Mononuclear cell (primary cell): ENCODE measurements around the gene TTC33. TPM values are rescaled to one million over a fixed set of nuclear protein-coding genes. Genes with fewer than 3 reads are reported as not detected.
"Not testable (repeated sequence)": the region's sequence is repeated elsewhere in the genome, so short reads cannot be mapped to it uniquely, and the experiment has no call there.

Experiments
- H3K27me3 ChIP-seq: 2 replicates; pipeline ENCODE4 v1.6.0; 2011; ENCODE audit warnings: low read length, control low read depth; ENCODE audit not compliant: insufficient read depth
- H3K4me1 ChIP-seq: 2 replicates; pipeline ENCODE4 v1.5.1; 2011; ENCODE audit warnings: mild to moderate bottlenecking, low read length, control low read depth; ENCODE audit not compliant: insufficient read depth
- H3K4me3 ChIP-seq: 2 replicates; pipeline ENCODE4 v1.5.1; 2011; ENCODE audit warnings: mild to moderate bottlenecking, low read length, moderate library complexity
- H3K9me3 ChIP-seq: 2 replicates; pipeline ENCODE4 v1.5.1; 2011; ENCODE audit warnings: low read depth, mild to moderate bottlenecking, control low read depth, low read length
- total RNA-seq: library from RNA; depleted of rRNA; stranded (reverse); fragments of >200 nt; gene quantifications from one replicate; pipeline ENCODE4 v1.2.3, GENCODE V29; 2012

Gene TTC33
- total RNA-seq, 1 donor: 15.4 TPM

DNA sequence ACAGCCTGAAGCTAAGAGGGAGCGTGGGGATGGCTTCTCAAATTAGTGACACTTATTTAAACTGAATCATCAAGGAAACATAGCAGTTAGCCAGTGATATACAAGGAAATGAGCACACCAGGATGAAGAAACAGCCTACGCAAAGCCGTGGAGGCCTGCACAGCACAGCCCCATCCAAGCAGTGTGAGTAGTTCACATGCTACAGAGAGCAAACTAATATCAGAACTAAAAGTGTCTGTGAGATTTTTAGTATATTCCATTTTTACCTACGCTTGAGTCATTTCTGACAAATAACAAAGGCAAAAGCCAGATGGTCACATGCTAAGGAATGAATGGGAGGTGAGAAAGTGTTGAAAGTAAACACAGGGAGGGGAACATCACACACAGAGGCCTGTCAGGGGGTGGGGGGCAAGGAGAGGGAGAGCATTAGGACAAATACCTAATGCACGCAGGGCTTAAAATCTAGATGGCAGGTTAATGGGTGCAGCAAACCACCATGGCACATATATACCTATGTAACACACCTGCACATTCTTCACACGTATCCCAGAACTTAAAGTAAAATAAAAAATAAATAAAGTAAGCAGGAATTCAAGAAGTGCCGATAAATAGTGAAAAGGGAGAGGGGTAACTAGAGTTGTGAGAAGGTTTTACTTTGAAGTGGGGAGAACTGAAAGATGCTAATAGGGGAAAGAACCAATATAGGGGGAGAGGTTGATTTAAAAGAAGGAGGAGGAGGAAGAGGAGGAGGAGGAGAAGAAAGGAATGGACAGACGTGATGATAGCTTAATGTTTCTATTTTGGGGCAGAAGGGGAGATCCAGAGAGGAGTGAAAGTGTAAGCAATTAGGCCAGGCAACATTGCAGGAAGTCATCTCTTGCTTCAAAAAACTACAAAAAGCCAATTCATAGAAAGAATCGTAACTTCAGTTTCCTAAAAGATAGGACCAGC lies 177.0 kb downstream of the TTC33 start:
- H3K9me3 ChIP-seq: no peaks in the 10 kb centered on the region
- no peaks in the 10 kb centered on the region for H3K27me3 ChIP-seq
- H3K4me3 ChIP-seq: no peak overlapping the region
- peaks cover 10% of the 10 kb centered on the region for H3K4me1 ChIP-seq

DNA sequence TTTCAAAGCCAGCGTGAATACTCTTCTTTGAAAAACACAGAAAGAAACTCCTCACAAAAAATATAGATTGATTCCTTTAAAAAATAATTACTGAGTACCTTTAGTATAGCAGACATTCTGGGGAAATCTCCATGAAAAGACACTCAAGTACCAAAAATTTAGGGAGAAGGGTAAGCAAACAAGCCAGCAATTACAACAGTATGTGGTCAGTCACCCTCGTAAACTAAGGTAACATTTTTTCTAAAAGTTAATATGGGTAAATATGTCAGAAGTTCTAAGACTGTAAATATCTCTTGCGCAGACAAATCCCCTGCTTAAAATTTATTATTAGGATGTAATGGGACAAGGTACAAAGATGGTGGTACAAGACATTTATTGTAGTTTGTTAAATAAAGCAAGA lies 178.0 kb downstream of the TTC33 start:
- no peaks in the 10 kb centered on the region for H3K9me3 ChIP-seq
- H3K4me3 ChIP-seq: no peak overlapping the region
- H3K4me1 ChIP-seq: peaks cover 10% of the 10 kb centered on the region
- H3K27me3 ChIP-seq: no peaks in the 10 kb centered on the region

DNA sequence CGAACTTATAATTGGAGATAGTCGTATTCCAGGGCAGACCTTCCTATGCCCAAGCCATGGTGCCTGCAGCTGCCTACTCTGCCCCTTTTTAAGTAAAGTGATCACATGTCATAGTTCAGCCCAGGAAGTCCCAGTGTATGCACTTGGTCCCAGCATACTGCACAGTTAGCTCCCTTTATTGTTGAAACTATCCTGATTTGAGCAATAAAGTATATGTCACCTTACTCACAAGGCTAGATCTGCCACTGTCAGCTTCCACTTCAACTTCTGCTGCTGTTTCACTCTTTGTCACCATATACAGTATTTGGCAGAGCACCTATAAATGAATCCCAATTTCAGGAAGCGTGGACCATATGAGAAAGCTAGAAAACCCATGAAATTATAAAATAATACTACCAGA lies 179.8 kb downstream of the TTC33 start:
- peaks cover 24% of the 10 kb centered on the region for H3K4me1 ChIP-seq
- no peak overlapping the region for H3K4me3 ChIP-seq
- H3K27me3 ChIP-seq: no peaks in the 10 kb centered on the region
- no peaks in the 10 kb centered on the region for H3K9me3 ChIP-seq

DNA sequence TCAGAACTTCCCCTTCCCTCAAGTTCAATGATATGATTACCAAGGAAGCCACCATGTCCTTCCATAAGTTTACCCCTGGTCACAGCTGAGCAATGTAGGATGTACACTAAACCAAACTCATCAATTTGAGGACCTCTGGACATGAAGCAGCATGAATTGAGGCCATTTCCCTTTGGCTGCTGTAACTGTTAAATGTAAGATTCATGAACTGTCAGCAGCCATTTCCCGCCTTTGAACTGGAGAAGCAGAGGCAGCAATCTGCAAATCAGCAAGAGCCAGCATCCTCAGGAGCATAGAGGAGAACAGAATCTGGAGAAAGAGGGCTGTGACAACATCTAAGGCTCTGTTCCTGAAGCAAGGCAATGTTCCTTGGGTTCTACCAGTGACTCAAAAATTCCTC lies 180.3 kb downstream of the TTC33 start:
- H3K27me3 ChIP-seq: no peaks in the 10 kb centered on the region
- no peak overlapping the region for H3K4me3 ChIP-seq
- peaks cover 27% of the 10 kb centered on the region for H3K4me1 ChIP-seq
- no peaks in the 10 kb centered on the region for H3K9me3 ChIP-seq

DNA sequence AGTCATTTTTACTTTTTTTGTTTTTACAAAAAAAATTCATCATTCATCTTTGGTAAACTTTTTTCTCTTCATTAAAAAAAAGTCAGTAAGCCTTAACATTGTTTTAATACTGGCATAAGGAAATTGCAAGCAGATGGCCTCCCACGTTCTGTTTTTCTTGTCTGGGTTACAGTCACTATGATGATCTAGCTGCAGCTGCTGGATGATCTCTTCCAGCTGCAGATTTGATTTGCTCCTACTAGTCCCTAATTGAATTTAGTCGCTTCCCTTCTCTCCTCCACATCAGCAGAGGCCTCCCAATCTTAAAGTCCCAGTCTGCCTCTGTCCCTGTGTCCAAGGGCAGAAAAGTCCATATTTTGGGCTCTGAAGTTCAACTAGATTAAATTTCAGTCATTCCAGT lies 182.8 kb downstream of the TTC33 start:
- H3K4me1 ChIP-seq: peaks cover 32% of the 10 kb centered on the region
- H3K9me3 ChIP-seq: no peaks in the 10 kb centered on the region
- H3K27me3 ChIP-seq: no peaks in the 10 kb centered on the region
- H3K4me3 ChIP-seq: no peak overlapping the region

DNA sequence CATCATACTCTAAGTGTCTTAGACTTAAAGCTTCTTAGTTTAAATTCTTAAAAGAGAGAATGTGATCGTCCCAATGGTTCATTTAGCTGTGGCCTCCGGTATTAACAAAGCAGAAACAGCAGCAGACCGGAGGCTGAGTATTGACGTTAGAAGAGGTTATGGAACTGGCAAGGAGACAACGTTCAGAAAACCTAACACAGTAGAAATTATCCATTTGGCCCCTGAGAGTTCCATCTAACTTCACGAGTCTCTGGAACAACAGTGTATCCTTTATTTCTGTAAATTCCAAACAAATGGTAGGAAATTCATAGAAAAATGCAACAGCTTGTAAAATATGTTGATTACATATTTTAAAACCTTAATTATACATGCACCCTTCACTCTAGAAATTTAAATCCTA lies 183.4 kb downstream of the TTC33 start:
- peaks cover 32% of the 10 kb centered on the region for H3K4me1 ChIP-seq
- H3K4me3 ChIP-seq: no peak overlapping the region
- H3K9me3 ChIP-seq: no peaks in the 10 kb centered on the region
- H3K27me3 ChIP-seq: no peaks in the 10 kb centered on the region

DNA sequence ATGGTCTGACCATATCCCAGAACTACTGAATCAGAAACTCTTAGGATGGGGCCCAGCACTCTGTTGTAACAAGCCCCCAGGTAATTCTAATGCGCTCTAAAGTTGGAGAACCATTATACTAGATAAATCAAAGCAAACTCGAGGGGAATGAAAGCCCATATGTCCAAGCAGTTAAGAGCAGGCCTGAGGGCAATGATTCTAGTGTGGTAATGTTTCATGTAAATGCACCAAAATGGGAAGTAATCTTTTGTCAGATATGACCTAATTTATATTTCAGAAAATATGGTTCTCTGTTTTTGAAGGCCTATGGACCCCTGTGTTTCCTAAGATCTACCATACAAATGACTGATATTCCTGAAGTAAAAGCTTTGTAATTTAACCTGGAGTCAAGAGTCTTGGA lies 184.0 kb downstream of the TTC33 start:
- peaks cover 32% of the 10 kb centered on the region for H3K4me1 ChIP-seq
- no peaks in the 10 kb centered on the region for H3K9me3 ChIP-seq
- no peaks in the 10 kb centered on the region for H3K27me3 ChIP-seq
- no peak overlapping the region for H3K4me3 ChIP-seq

DNA sequence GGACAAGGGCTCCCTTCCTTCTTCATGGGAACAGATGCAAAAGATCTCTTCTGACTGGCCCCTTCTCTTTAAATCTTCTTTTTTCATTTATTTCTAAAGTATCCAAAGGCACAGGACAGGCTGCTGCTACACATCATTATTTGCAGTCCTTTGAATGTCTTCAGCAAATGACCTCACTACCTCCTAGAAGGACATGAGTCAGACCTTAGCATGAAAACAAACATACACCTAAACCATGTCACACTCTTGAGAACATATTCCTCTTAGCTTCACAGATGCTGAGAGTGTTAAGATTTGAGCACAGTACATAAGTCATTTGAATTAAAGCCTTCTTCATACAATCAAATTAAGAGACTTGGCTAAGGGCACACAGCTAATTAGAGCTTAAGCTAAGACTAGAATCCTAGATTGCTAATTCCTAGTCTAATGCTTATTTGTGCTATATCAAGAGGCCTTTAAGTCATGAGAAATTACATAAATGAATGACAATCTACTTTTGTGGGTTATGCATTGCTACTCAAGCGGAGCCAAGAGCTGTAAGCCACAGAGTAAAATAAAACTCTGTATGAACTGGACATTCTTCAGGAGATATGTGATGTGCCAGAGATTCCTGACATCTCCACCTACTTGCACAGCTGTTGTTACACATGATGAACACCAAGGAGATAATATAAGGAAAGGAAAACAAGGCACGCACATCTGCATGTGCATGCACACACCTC lies 185.2 kb downstream of the TTC33 start:
- no peaks in the 10 kb centered on the region for H3K9me3 ChIP-seq
- H3K27me3 ChIP-seq: no peaks in the 10 kb centered on the region
- no peak overlapping the region for H3K4me3 ChIP-seq
- peaks cover 32% of the 10 kb centered on the region for H3K4me1 ChIP-seq

DNA sequence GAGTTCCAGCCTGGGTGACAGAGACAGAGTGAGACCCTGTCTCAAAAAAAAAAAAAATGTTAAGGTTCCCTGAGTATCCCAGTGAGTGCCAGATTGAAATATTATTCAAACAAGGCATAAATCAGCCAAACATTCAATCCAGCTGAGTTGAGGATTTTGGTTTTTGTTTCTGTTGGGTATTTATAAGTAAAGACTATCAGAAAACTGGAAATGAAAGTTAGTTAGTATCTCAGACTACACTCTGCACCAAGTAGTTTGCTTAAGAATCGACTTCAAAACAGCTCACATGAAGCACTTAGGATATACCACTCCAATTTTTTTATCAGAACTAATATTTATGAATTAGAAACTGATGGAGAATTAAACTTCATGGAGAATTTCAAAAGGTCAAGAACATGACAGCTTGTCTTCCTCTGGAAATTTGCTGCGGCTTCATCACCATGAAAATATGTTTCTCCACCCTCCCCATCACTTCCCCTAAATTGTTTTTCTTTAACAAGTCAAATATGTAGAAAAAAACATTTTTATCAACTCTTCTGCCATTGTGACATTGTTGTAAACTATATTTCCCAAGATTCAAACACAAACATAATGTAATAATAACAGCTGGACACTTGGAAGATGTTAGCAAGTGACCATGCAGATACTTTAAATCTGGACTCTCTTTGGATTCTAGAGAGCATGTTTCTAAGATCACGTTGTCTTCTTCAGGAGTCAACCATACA lies 186.1 kb downstream of the TTC33 start:
- H3K4me1 ChIP-seq: peaks cover 32% of the 10 kb centered on the region
- H3K4me3 ChIP-seq: no peak overlapping the region

DNA sequence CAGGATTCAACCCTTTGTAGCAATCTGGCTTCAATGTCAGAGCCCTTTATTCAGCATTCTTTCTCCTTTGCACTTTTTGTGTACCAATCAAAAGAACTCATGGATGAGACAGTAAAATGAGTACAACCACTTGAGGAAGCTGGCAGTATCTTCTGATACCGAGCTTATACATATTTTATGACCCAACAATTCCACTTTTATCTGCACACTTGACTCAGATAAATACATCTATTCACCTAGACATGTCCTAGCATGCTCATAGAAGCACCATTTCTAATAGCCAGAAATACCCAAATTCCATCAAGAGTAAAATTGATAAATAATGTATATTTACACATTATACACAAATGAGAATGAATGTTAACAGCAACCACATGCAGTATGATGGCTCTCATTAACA lies 187.2 kb downstream of the TTC33 start:
- Histone ChIP-seq H3K4me1 (peaks cover 32% of the 10 kb centered on the region), H3K9me3 (no peaks in the 10 kb centered on the region), H3K27me3 (no peaks in the 10 kb centered on the region), H3K4me3 (no peak overlapping the region)

More for the DNA sequence above, 186.1 kb downstream of the TTC33 start:
- Histone ChIP-seq H3K27me3 (no peaks in the 10 kb centered on the region), H3K9me3 (no peaks in the 10 kb centered on the region)

DNA sequence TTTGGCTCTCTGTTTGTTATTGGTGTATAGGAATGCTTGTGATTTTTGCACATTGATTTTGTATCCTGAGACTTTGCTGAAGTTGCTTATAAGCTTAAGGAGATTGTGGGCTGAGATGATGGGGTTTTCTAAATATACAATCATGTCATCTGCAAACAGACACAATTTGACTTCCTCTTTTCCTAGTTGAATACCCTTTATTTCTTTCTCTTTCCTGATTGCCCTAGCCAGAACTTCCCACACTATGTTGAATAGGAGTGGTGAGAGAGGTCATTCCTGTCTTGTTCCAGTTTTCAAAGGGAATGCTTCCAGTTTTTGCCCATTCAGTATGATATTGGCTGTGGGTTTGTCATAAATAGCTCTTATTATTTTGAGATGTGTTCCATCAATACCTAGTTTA lies 192.6 kb downstream of the TTC33 start:
- H3K4me1 ChIP-seq, H3K9me3 ChIP-seq, H3K27me3 ChIP-seq, H3K4me3 ChIP-seq: not testable (repeated sequence)

DNA sequence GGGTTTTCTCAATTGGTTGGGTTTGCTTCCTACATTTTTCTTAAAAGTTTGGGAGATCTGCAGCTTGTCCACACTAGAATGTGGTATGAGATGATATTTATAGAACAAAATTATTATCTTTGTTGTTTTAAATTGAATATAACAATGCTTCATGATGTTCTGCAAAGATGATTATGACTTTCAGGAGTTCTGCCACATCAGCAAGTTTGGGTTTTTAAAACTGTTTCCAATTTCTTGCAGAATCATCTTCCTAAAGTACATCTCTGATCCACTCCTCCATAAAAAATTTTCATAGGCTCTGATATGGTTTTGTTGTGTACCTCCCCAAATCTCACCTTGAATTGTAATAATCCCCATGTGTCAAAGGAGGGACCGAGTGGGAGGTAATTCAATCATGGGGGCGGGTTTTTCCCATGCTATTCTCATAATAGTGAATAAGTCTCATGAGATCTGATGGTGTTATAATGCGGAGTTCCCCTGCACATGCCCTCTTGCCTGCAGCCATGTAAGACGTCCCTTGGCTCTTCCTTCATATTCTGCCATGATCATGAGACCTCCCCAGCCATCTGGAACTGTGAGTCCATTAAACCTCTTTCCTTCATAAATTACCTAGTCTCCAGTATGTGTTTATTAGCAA lies 195.2 kb downstream of the TTC33 start:
- H3K4me3 ChIP-seq: no peak overlapping the region
- no peaks in the 10 kb centered on the region for H3K9me3 ChIP-seq
- no peaks in the 10 kb centered on the region for H3K4me1 ChIP-seq
- no peaks in the 10 kb centered on the region for H3K27me3 ChIP-seq

DNA sequence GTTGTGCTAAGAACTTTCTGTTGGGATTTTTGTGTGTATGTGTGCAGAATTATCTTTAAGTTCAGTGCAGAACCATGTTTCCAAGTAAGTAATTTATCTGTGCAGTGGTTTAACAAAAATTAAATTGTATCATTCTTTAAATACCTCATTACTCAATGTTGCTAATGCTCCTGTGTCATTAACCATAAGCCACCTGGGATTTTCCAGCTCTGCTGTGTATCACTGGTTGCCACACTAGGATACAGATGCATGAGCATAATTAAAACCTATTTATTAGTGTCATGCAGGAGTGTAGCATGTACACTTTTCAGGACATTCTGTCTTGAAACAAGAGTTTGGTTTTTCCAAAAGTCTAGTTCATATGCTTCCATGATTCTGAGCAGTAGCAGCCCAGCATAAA lies 196.5 kb downstream of the TTC33 start:
- no peak overlapping the region for H3K4me3 ChIP-seq
- no peaks in the 10 kb centered on the region for H3K27me3 ChIP-seq
- H3K4me1 ChIP-seq: no peaks in the 10 kb centered on the region
- H3K9me3 ChIP-seq: no peaks in the 10 kb centered on the region

DNA sequence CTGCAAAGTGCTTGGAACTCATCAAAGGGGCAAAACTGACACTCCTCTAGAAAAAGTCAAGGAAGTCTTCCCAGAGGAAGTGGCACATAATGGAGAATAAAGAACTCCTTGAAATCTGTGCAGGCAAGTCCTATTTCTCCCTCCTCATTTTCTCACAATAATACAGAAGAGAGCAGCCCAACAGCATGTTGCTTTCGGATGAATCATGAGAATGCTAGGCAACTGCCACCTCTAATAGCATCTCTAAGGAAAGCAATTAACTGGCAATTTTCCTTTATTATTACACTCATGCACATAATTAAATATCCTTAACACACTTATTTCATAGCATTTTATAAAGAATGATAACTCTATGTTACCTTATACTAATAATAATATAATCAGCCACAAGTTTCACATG lies 198.3 kb downstream of the TTC33 start:
- Histone ChIP-seq H3K4me3 (no peak overlapping the region), H3K9me3 (no peaks in the 10 kb centered on the region), H3K27me3 (no peaks in the 10 kb centered on the region), H3K4me1 (no peaks in the 10 kb centered on the region)

DNA sequence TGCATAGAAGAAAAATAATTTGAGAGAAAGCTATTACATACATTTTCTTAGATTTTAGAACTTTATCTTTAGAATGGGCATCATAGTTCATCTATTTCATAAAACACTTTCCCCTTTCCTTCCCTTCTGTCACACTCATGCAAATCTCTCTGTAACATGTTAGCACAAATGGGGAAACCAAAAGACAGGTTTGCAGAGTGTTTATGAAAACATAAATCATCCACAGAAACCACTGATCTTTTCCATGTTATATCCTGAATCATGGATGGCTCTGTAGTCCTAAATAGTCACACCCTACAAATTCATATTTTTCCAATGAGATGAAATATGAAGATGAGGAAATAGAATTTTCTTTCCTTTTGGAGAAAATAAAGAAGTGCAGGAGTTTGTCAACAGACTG lies 198.9 kb downstream of the TTC33 start:
- Histone ChIP-seq H3K27me3 (no peaks in the 10 kb centered on the region), H3K4me3 (no peak overlapping the region), H3K9me3 (no peaks in the 10 kb centered on the region), H3K4me1 (no peaks in the 10 kb centered on the region)
